BE2C (cell line): Measurements from ENCODE around the gene VAMP8.

Experiments used
- DNase-seq: peaks from one replicate; pipeline ENCODE4 v3.0.0-alpha.2; 2020
- H3K27me3 ChIP-seq: fragments of 250-450 bp; sonication (Bioruptor Pico); 2 replicates; pipeline ENCODE4 v1.5.1; 2020; ENCODE audit warnings: mild to moderate bottlenecking
- H3K36me3 ChIP-seq: fragments of 250-450 bp; sonication (Bioruptor Pico); 2 replicates; pipeline ENCODE4 v1.5.1; 2020; ENCODE audit warnings: mild to moderate bottlenecking
- H3K4me1 ChIP-seq: fragments of 250-450 bp; sonication (Bioruptor Pico); 2 replicates; pipeline ENCODE4 v1.5.1; 2020
- H3K4me3 ChIP-seq: 2 replicates; pipeline ENCODE4 v1.5.1; 2011; ENCODE audit warnings: low read depth, low read length
- H3K9me3 ChIP-seq: fragments of 250-450 bp; sonication (Bioruptor Pico); 2 replicates; pipeline ENCODE4 v1.5.1; 2020
- CTCF ChIP-seq: IDR thresholded peaks from 2 replicates; pipeline ENCODE4 v1.5.1; 2012; ENCODE audit warnings: mild to moderate bottlenecking, low read depth, low read length

The VAMP8 gene

GRCh38 chr2:85560812-85561279, 16.5 kb upstream of the VAMP8 start:
- Histone ChIP-seq H3K27me3 (no peaks in the 10 kb centered on the region), H3K9me3 (no peaks in the 10 kb centered on the region), H3K4me1 (no peaks in the 10 kb centered on the region), H3K36me3 (no peaks in the 10 kb centered on the region), H3K4me3 (peak overlapping the region; percentile 75)
- no peak for DNase-seq
- no peak for TF ChIP-seq CTCF

GRCh38 chr2:85561280-85562212, 15.8 kb upstream of the VAMP8 start, which contains the start of gene GGCX:
Gene GGCX, minus strand, starts transcription at chr2:85561493. Its CDS starts 65 bp downstream, at chr2:85561428.
- Histone ChIP-seq H3K9me3 (no peaks in the 10 kb centered on the region), H3K4me1 (no peaks in the 10 kb centered on the region), H3K27me3 (no peaks in the 10 kb centered on the region), H3K4me3 (peak within 1 kb of the TSS; percentile 75), H3K36me3 (no peaks in the 10 kb centered on the region)
- no peak for TF ChIP-seq CTCF
- DNase-seq = peak; percentile 91

GRCh38 chr2:85564144-85564563, 13.2 kb upstream of the VAMP8 start:
- no peaks in the 10 kb centered on the region for H3K4me1 ChIP-seq
- no peaks in the 10 kb centered on the region for H3K27me3 ChIP-seq
- no peak for TF ChIP-seq CTCF
- DNase-seq = no peak
- H3K36me3 ChIP-seq = no peaks in the 10 kb centered on the region
- H3K4me3 ChIP-seq = no peak overlapping the region
- no peaks in the 10 kb centered on the region for H3K9me3 ChIP-seq

- Histone ChIP-seq H3K36me3 (no peaks in the 10 kb centered on the region), H3K9me3 (no peaks in the 10 kb centered on the region), H3K27me3 (peaks cover 5% of the 10 kb centered on the region; the same call in 1 of the 2 replicates), H3K4me1 (no peaks in the 10 kb centered on the region), H3K4me3 (no peak overlapping the region)
- TF ChIP-seq CTCF = no peak
- DNase-seq = no peak
Observed at GRCh38 chr2:85566265-85566664, 11.1 kb upstream of the VAMP8 start.

- Histone ChIP-seq H3K4me1 (no peaks in the 10 kb centered on the region), H3K4me3 (no peak overlapping the region), H3K36me3 (no peaks in the 10 kb centered on the region), H3K9me3 (no peaks in the 10 kb centered on the region), H3K27me3 (no peaks in the 10 kb centered on the region)
- DNase-seq = no peak
- no peak for TF ChIP-seq CTCF
Observed at GRCh38 chr2:85575739-85576138, 1.6 kb upstream of the VAMP8 start.

- Histone ChIP-seq H3K4me3 (no peak overlapping the region), H3K36me3 (no peaks in the 10 kb centered on the region), H3K9me3 (no peaks in the 10 kb centered on the region), H3K4me1 (no peaks in the 10 kb centered on the region), H3K27me3 (no peaks in the 10 kb centered on the region)
- no peak for TF ChIP-seq CTCF
- DNase-seq = no peak
Observed at GRCh38 chr2:85577063-85577385, 362 bp upstream of the VAMP8 start.
